Astrocyte (in vitro differentiated cells and primary cell): ENCODE measurements around the gene EPHB2.

ENCODE experiments used
- CTCF ChIP-seq: IDR thresholded peaks from 2 replicates; pipeline ENCODE4 v1.5.1; 2011; ENCODE audit warnings: low read depth, mild to moderate bottlenecking, inconsistent platforms, low read length, moderate library complexity; ENCODE audit not compliant: insufficient read depth
- EZH2 ChIP-seq: IDR thresholded peaks from 2 replicates; pipeline ENCODE4 v1.6.1; 2012; ENCODE audit warnings: mild to moderate bottlenecking, low read length, inconsistent platforms; ENCODE audit not compliant: insufficient read depth

- TF ChIP-seq CTCF (no peak), EZH2 (no peak)
These were observed 27.9 kb downstream of the EPHB2 start for GRCh38 chr1:22738522-22738921.
